ENCODE results near the gene ATRNL1. TPM values are rescaled to one million over a fixed set of nuclear protein-coding genes. Genes with fewer than 3 reads are reported as not detected.

ATRNL1 gene
- total RNA-seq, 1 donor from 2014 or later, result 856 TPM

DNA sequence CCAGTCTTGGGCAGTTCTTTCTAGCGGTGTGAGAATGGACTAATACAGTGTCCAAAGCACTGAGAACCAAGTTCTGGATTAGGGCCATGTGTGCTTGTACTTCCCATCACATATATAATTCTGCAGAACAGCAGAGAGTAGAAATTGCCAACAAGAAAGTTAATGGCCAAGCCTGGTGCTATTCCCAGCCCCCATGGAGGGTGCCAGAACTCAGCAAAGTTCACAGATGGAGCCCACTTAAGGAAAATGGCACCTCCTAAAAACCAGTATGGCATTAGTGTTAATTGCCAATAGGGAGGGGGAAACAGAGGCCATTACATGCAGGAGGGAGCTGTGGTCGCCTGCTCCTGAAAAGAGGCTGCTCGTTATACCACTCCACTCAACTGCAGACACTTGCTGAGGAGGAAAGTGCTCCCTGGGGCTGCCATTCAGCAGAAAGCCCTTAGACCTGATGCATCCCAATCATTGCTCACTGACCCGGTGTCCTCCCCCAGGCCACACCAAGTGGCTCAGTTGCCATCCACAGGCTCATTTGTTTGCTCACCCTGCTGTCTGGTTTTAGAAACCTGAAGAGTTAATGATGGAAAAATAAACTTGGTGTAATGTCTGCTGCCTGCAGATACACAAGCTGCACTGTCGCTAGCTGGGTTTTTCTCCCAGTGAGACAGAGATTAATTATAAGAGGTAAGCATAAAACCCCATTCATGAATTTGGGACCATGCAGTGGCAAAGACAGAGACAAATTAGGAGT, 899.2 kb downstream of the ATRNL1 start:
- DNase-seq, result no peak

DNA sequence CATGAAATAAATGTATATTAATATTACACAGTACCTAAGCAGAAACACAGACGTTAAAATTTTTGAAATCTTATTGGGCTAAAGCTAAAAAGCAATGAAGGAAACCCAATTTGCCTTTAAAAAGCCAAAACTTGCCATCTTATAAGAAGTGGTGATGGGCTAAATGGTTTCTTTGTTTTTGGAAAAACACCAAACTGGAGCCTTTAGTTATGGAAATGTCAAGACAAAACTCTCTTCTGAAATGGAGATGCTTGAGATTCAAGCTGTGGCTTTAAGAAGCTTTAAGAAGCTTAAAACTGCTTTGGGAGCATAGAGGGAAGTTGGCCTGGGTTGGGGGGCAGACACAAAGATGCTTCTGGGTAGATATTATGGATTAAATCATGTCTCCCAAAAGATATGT, 902.9 kb downstream of the ATRNL1 start:
- no peak for DNase-seq

DNA sequence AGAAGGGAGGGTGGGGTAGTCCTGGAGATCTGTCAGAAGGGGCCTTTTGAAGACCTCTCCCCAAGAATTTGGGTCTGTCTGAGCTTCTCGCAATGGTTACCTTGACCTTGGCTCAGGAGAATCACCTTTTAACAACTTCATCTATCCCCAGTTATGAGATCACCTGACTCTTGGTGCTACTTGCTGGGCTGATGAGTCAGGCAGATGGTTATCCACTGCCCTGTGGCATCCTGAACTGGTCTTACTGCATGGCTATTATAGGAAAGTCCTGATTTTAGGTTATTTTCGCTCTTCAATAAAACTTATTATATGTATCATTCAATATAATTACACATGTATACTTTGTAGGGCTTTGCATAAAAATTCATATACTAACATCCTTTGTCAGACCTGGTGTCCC, 905.1 kb downstream of the ATRNL1 start:
- DNase-seq, result no peak

Other genes with a start within 250 kb of the ATRNL1 start
- gene TRUB1, start 155.2 kb upstream of the ATRNL1 start, total RNA-seq, result 63.3 TPM